ENCODE data around the gene C3orf22.

C3orf22 gene

GRCh38 chr3:126556637-126557414 is 1.9 kb downstream of the C3orf22 start:
- no peak for DNase-seq

GRCh38 chr3:126555795-126556636 is 2.7 kb downstream of the C3orf22 start:
- DNase-seq, result no peak

DNA sequence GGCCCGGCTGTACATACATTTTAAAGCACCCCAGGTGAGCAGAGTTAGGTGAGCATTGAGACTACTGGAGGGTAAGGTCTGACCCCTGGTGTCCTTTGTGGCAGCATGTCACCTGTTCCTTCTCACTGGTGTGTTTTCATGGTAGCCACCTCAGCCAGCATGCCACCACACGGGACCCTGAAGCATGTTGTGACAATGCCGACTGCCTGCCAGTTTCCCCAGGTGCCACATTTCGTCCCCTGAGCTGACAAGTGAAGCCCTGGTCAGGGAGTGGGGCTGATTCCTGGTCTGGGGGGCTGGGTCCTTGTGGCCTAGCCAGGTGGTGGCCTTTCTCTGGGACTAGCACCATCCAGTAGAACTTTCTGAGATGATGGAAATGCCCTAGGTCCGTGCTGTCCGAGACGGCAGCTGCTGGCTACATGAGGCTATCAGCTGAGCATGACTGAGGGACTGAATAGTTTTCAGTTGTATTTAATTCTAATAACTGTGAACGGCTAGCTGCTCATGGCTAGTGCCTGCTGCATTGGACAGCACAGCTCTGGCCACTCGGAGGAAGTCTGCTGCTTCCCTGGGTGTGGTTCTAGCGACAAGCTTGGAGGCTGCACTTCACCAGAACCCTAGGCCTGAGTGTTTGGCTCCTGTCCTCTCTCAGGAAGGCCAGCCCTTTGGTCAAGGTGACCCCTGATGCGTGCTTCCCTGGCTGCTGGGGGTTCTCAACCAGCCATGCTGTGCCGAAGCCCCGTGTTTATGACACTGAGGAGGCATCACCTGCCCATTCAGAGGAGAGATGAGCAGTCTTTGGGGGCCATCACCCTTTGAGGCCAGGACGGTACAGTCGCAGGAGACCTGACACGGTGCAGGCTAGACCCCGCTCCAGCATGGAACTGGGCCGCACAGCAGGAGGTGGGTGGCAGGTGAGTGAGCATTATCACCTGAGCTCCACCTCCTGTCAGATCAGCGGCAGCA is 3.9 kb downstream of the C3orf22 start:
- no peak for DNase-seq

GRCh38 chr3:126553284-126554084 is 5.2 kb downstream of the C3orf22 start:
- no peak for DNase-seq

- DNase-seq, result no peak
These were observed 5.9 kb downstream of the C3orf22 start for GRCh38 chr3:126552688-126553283.

DNA sequence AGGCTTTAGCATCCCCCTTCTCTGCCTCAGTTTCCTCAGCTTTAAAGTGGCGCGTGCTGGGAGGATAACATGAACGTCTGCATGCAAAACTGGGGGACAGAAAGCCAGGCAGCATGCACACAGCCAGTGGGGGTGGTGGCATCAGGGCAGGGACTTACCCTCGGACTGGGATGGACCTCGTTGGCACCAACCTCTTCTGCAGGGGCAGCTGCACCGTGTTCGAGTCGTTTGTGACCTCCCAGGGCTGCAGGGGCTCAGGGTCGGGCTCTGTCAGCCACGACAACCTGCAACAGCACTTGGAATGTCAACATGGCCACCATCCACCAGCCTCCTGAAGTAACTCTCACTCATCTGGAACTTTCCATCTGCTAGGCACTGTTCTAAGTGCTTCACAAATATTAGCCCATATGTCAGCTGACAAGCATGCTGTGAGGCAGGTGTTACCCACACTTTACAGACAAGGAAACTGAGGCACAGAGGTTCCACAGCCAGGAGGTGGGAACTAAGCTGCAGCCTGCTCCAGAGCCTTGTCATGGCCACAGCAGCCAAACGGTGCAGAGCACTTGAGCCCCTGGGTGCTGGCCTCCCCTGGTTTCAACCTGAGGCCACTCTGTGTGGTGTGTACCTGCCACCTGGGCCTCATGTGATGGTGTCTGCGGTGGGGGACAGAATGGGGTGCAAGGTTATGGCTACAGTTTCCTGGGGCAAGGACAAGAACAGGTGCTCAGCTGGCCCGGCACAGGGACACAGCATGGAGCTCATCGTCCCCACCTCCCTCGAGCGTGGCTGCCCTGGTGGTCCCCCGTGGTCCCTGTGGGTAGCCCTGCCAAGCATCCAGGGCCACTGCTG is 6.7 kb downstream of the C3orf22 start:
- DNase-seq, result no peak

GRCh38 chr3:126551121-126551838 is 7.5 kb downstream of the C3orf22 start:
- no peak for DNase-seq

DNA sequence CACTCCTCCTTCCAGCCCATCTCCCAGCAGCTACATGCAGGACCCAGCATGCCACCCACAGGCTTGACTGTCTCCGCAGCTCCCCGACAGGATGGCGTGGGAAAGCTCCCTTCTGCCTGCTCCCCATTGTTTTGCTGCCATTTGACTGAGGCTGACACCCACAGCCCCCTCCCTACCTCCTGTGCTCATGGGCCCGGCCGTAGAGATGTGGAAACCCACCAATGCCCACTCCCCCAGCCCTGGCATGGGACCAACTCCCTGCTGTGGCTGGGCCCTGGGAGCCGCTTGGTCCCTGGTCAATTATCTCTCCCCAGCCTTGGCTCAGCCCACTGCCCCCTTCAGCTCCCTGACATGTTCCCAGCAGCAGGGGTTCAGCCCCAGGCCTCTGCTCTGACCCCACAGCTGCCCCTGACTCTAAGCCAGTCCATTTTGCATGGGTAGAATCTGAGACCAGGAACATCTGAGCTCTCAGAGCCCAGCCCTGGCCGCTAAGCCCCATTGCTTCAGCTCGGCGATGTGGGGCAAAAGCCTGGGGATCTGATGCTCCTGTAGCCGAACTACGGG is 8.2 kb downstream of the C3orf22 start:
- DNase-seq, result no peak

DNA sequence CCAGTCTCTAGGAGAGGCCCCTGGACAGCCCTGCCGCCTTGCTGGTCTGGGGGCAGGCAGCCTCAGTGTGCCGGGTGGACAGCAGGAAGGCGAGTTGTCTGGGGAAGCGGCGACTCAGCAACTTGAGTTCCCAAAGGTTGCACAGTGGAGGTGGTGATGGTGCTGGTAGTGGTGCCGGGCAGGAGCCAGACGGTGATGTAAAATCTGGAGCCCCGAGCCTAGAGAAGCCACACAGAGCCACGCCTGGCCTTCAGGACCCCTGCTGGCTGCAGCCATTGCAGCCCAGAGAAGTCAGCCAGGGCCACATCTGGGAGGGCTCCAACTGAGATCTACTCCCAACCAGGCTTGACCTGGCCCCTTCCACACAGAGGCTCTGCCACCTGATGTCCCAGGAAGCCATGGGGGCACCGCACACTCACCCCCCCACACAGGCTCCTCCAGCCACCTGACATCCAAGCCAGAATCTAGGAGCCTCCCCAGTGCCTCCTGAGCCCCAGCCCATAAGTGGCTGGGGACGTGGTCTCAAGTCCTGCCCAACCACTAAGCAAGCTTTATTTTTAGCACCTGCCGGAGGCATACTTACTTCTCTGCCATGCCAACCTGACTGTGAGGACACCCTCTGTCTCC is 8.8 kb downstream of the C3orf22 start:
- no peak for DNase-seq

DNA sequence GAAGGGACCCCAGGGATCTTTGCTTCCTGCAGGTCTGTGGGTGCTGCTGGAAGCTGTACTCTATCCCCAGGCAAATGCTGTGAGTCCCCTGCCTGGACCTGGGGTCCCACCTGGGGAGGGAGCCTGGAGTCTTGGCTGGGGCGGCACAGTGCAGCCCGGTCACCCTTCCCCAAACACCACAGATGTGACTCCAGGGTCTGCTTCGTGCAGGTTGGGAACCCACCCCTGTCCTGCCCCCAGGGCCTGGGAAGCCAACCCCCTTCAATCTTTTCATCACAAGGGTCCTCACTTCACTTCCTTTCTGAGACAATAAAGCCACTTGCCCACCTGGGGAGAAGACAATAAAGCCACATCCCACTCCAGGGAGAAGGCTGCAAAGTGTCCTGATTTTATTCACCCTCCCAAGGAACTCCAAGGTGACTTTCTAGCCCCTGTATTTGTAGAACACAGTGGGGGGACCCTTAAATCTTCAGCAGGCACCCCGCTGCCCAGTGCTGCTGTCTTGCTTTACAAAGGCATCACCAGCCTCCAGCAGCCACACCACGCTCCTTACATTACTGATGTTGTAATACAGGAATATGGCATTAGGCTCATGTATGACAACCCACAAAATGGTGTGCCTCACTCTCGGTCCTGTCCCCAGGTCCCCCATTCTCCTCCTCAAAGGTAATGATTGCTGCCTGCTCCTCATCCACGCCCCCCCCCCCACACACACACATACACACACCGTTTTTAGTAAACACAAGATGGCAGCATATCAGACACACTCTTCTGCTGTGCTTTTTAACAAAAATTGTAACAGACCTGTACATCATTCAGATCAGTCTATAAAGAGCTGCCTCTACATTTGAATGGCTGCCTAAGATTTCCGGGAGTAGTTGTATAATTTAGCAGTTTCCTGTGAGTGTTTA is 9.9 kb downstream of the C3orf22 start:
- DNase-seq, result no peak

GRCh38 chr3:126547721-126548120 is 11.0 kb downstream of the C3orf22 start:
- DNase-seq, result no peak

DNA sequence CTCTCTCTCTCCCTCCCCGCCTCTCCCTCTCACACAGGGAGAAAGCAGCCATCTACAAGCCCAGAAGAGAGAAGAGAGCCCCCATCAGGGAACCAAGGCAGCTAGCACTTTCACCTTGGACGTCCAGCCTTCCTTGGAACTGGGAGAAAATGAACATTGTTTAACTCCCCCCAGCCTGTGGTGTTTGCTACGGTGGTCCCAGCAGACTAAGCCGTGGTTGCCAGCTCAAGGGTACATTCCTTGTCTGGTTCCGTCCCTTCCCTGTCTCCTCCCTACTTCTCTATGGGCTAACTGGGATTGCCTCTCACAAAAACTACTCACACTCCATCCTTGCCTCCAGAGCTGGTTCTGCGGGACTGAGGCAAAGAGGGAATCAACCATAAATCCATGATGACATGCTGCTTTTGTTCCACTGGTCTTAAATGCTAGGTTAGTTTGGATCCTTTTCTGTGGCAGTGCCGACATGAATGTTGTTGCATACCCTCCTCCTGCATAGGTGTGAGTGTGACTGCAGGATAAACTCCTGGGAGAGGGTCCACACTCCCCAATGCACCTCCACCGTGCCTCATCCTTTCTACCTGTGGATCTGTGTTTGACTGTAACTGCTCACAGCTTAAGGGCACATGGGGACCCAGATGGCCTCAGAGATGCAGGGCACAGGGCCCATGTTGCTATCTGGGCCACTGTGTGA is 12.0 kb downstream of the C3orf22 start:
- no peak for DNase-seq

GRCh38 chr3:126546013-126546412 is 12.7 kb downstream of the C3orf22 start:
- no peak for DNase-seq

DNA sequence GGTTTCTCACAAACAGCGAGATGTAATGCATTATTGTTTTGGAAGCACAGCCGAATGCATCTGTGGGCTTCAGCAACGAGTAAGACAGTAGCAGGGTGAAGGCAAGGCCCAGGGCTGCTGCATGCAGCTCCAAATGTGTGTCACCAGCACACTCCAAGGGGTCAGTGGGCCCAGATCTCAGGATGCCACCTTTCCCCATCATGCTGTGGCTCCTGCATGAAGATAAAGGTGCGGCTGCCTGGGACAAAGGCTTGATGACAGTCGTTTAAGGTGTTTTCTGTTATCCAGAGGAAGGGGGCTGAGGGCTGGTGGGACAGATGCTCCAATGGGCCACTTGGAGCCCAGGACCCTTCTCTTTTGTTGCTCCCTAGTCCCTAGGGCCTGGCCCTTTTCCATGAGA is 13.2 kb downstream of the C3orf22 start:
- DNase-seq, result no peak

GRCh38 chr3:126544596-126545281 is 14.0 kb downstream of the C3orf22 start:
- DNase-seq, result no peak

- no peak for DNase-seq
These were observed 15.2 kb downstream of the C3orf22 start for GRCh38 chr3:126543457-126544061.
